C4-2B (cell line): ENCODE data around the gene STX8.
"Not testable (repeated sequence)": the region's sequence is repeated elsewhere in the genome, so short reads cannot be mapped to it uniquely, and the experiment has no call there.

Experiments
- H3K27ac ChIP-seq: fragments of 450-650 bp; 2 replicates; pipeline ENCODE4 v1.5.1; 2017
- CTCF ChIP-seq: fragments of 450-650 bp; conservative IDR thresholded peaks from 2 replicates; pipeline ENCODE4 v1.5.1; 2017; ENCODE audit warnings: mild to moderate bottlenecking
- ZFX ChIP-seq: fragments of 450-650 bp; IDR thresholded peaks from 2 replicates; pipeline ENCODE4 v1.6.1; 2017

Gene STX8, protein sequence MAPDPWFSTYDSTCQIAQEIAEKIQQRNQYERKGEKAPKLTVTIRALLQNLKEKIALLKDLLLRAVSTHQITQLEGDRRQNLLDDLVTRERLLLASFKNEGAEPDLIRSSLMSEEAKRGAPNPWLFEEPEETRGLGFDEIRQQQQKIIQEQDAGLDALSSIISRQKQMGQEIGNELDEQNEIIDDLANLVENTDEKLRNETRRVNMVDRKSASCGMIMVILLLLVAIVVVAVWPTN

GRCh38 chr17:9575381-9576101, at the start of gene STX8:
STX8 (minus strand) TSS chr17:9575820; CDS start chr17:9575808, 12 bp downstream.
- TF ChIP-seq CTCF (peak; percentile 11), ZFX (peak; percentile 28; the same call in 1 of the 2 replicates)
- H3K27ac ChIP-seq: peak within 1 kb of the TSS; percentile 74

GRCh38 chr17:9622961-9623360, 47.3 kb upstream of the STX8 start:
- TF ChIP-seq CTCF (no peak), ZFX (no peak)
- no peak overlapping the region for H3K27ac ChIP-seq

DNA sequence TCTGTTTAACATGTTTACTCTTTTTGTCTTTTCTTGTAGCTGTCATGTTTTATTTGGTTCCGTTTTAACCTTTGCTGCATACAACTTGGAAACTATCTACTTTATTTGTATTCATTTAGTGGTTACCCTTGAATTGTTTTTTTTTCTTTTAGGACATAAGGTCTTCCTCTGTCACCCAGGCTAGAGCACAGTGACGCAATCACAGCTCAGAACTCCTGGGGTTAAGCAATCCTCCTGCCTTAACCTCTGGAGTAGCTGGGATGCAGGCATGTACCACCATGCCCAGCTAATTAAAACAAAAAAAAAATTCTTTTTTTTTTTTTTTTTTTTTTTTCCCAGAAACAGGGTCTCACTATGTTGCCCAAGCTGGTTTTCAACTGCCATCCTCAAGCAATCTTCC, 39.9 kb upstream of the STX8 start:
- TF ChIP-seq ZFX: no peak

GRCh38 chr17:9612006-9612405, 36.4 kb upstream of the STX8 start:
- TF ChIP-seq CTCF: no peak
- no peak for TF ChIP-seq ZFX
- H3K27ac ChIP-seq: no peak overlapping the region

More for the DNA sequence above, 39.9 kb upstream of the STX8 start:
- H3K27ac ChIP-seq: no peak overlapping the region

GRCh38 chr17:9611557-9611956, 35.9 kb upstream of the STX8 start:
- H3K27ac ChIP-seq: no peak overlapping the region
- TF ChIP-seq ZFX: no peak
- no peak for TF ChIP-seq CTCF

DNA sequence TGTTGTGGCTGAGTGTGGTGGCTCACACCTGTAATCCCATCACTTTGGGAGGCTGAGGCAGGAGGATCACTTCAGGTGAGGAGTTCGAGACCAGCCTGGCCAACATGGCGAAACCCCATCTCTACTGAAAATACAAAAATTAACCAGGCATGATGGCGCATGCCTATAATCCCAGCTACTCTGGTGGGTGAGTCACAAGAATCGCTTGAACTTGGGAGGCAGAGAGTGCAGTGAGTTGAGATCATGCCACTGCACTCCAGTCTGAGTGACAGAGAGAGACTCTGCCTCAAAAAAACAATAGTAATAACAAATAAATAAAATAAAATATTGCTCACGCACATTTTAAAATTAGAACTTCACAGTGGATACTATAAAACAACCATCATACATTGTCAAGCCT, 31.4 kb upstream of the STX8 start:
- not testable (repeated sequence) for H3K27ac ChIP-seq

GRCh38 chr17:9606453-9606852, 30.8 kb upstream of the STX8 start:
- TF ChIP-seq ZFX: no peak
- TF ChIP-seq CTCF: no peak
- no peak overlapping the region for H3K27ac ChIP-seq

DNA sequence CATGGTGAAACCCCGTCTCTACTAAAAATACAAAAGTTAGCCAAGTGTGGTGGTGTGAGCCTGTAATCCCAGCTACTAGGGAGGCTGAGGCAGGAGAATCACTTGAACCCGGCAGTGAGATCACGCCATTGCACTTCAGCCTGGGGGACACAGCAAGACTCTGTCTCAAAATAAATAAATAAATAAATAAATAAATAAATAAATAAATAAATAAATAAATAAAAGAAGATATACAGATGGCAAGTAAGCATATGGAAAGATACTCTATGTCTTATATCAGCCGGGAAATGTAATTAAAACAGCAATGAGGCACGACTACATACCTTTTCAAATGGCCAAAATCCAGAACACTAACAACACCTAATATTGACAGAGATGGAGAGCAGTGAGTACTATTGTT, 29.0 kb upstream of the STX8 start:
- H3K27ac ChIP-seq: not testable (repeated sequence)

GRCh38 chr17:9598661-9599060, 23.0 kb upstream of the STX8 start:
- no peak overlapping the region for H3K27ac ChIP-seq
- TF ChIP-seq CTCF (no peak), ZFX (no peak)

- not testable (repeated sequence) for H3K27ac ChIP-seq
Observed at GRCh38 chr17:9597638-9598037, 22.0 kb upstream of the STX8 start.
